ENCODE data around the gene FPR2. TPM values are rescaled to one million over a fixed set of nuclear protein-coding genes. Genes with fewer than 3 reads are reported as not detected.

Gene FPR2
- total and polyA plus RNA-seq, 4 donors = 0.15 to 4.1 (median 2.4) TPM

DNA sequence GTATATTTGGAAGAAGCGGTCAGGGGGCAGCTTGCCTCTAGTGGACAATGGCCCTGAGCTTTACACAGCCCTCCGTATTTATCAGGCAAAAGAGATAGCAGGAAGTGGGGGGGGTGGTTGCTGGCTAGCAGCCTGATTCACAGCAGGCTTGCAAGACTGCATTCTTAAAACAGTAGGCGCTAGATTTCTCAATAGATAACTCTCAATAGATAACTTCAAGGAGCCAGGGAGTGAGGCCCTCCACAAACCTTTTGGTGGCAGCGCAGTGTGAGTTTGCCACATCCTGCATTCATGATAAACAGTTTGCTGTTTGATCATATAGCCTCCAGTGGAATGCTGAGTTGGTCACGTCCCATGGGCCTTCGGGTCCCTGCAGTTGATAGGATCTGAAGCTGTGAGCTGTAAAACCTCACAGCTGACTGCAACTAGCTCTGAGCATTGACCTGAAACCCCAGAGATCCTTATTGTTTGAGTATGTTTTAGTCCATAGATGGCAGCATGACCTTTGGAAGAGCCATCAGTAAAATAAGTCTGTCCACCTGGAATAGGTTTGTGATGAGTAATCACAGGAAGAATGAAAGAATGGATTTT is 46.2 kb downstream of the FPR2 start (continued):
- TF ChIP-seq, protein P1, sequence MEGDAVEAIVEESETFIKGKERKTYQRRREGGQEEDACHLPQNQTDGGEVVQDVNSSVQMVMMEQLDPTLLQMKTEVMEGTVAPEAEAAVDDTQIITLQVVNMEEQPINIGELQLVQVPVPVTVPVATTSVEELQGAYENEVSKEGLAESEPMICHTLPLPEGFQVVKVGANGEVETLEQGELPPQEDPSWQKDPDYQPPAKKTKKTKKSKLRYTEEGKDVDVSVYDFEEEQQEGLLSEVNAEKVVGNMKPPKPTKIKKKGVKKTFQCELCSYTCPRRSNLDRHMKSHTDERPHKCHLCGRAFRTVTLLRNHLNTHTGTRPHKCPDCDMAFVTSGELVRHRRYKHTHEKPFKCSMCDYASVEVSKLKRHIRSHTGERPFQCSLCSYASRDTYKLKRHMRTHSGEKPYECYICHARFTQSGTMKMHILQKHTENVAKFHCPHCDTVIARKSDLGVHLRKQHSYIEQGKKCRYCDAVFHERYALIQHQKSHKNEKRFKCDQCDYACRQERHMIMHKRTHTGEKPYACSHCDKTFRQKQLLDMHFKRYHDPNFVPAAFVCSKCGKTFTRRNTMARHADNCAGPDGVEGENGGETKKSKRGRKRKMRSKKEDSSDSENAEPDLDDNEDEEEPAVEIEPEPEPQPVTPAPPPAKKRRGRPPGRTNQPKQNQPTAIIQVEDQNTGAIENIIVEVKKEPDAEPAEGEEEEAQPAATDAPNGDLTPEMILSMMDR (IDR thresholded peaks at IDR 0.05; ENCODE audit: low read depth, low read length, missing input control) = no peak

- no peak overlapping the region for H3K4me3 ChIP-seq (ENCODE audit: low read depth in 1 of 3, low read length in 3 of 3)
- TF ChIP-seq MAX (IDR thresholded peaks at IDR 0.05) (no peak), RAD21 (IDR thresholded peaks at IDR 0.05) (no peak), RXRA (IDR thresholded peaks at IDR 0.05) (no peak), HNF4A (conservative IDR thresholded peaks at IDR 0.05) (no peak), EGR1 (IDR thresholded peaks at IDR 0.05; ENCODE audit: low read depth in 2 of 2) (no peak), FOXA2 (IDR thresholded peaks at IDR 0.05) (no peak)
- peaks cover 0 to 3% (median 2%) of the 10 kb centered on the region in 4 donors for H3K4me1 ChIP-seq (ENCODE audit: control insufficient read depth in 4 of 4, insufficient read depth in 4 of 4, low read length in 3 of 4)
- peaks cover 5 to 13% (median 7%) of the 10 kb centered on the region in 4 donors for H3K9me3 ChIP-seq (ENCODE audit: control insufficient read depth in 4 of 4, low read length in 3 of 4)
- DNase-seq (ENCODE audit: low spot score) = no peak
- H3K36me3 ChIP-seq (ENCODE audit: control insufficient read depth in 4 of 4, insufficient read depth in 3 of 4, low read depth in 1 of 4, low read length in 3 of 4) = no peaks in the 10 kb centered on the region
- no peak overlapping the region for H3K9ac ChIP-seq (ENCODE audit: low read depth in 1 of 2, low read length in 2 of 2)
- WGBS = 74% methylated on average over 2 of the region's 2 CpGs
- no peak overlapping the region for H3K27ac ChIP-seq (ENCODE audit: low read depth in 1 of 2, low read length in 2 of 2)
- no peaks in the 10 kb centered on the region for H3K27me3 ChIP-seq (ENCODE audit: control insufficient read depth in 4 of 4, insufficient read depth in 4 of 4, low read length in 3 of 4)
These were observed 46.9 kb downstream of the FPR2 start for GRCh38 chr19:51807925-51808324.

GRCh38 chr19:51808333-51808986 is 47.5 kb downstream of the FPR2 start:
- Histone ChIP-seq H3K36me3 (ENCODE audit: control insufficient read depth in 4 of 4, insufficient read depth in 3 of 4, low read depth in 1 of 4, low read length in 3 of 4) (no peaks in the 10 kb centered on the region), H3K27me3 (ENCODE audit: control insufficient read depth in 4 of 4, insufficient read depth in 4 of 4, low read length in 3 of 4) (no peaks in the 10 kb centered on the region), H3K27ac (ENCODE audit: low read depth in 1 of 2, low read length in 2 of 2) (no peak overlapping the region), H3K9me3 (ENCODE audit: control insufficient read depth in 4 of 4, low read length in 3 of 4) (peaks cover 5 to 10% (median 8%) of the 10 kb centered on the region in 4 donors), H3K4me3 (ENCODE audit: low read depth in 1 of 3, low read length in 3 of 3) (no peak overlapping the region), H3K4me1 (ENCODE audit: control insufficient read depth in 4 of 4, insufficient read depth in 4 of 4, low read length in 3 of 4) (peaks cover 0 to 3% (median 2%) of the 10 kb centered on the region in 4 donors), H3K9ac (ENCODE audit: low read depth in 1 of 2, low read length in 2 of 2) (no peak overlapping the region)
- TF ChIP-seq YY1 (IDR thresholded peaks at IDR 0.05) (no peak), RAD21 (IDR thresholded peaks at IDR 0.05) (peak; percentile 34 to 42)
- 70% methylated on average over 8 of the region's 8 CpGs for WGBS
- DNase-seq (ENCODE audit: low spot score) = no peak

DNA sequence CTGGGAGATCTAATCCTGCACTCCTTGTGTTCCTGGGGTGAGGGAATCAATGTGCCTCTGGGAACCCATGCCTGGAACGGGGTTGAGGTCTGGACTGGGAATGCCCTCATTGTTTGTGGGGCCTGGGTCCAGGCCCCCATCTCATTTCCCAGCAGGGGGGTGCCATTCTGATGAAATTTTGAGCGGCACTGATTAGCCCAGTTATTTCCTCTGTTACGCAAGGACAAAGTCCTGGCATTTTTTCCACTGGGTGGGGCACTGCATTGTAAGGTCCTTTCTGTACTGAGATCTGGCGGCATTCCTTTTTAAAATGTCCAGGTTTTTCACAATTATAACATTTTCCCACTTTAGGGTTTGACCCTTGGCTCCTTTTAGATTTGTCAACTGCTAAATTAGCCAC is 48.8 kb downstream of the FPR2 start:
- no peak for DNase-seq (ENCODE audit: low spot score)
- TF ChIP-seq HNF4A (conservative IDR thresholded peaks at IDR 0.05) (no peak), HNF4G (IDR thresholded peaks at IDR 0.05) (no peak), RAD21 (IDR thresholded peaks at IDR 0.05) (no peak), RXRA (IDR thresholded peaks at IDR 0.05) (no peak), FOXA2 (IDR thresholded peaks at IDR 0.05) (no peak), REST (IDR thresholded peaks at IDR 0.05) (no peak), ZBTB33 (IDR thresholded peaks at IDR 0.05) (no peak), ATF3 (IDR thresholded peaks at IDR 0.05) (no peak)
- 70% methylated on average over 4 of the region's 4 CpGs for WGBS
- no peak overlapping the region for H3K27ac ChIP-seq (ENCODE audit: low read depth in 1 of 2, low read length in 2 of 2)
- no peak overlapping the region for H3K9ac ChIP-seq (ENCODE audit: low read depth in 1 of 2, low read length in 2 of 2)
- peaks cover 4 to 18% (median 9%) of the 10 kb centered on the region in 4 donors for H3K9me3 ChIP-seq (ENCODE audit: control insufficient read depth in 4 of 4, low read length in 3 of 4)
- H3K36me3 ChIP-seq (ENCODE audit: control insufficient read depth in 4 of 4, insufficient read depth in 3 of 4, low read depth in 1 of 4, low read length in 3 of 4) = no peaks in the 10 kb centered on the region
- no peak overlapping the region for H3K4me3 ChIP-seq (ENCODE audit: low read depth in 1 of 3, low read length in 3 of 3)
- H3K27me3 ChIP-seq (ENCODE audit: control insufficient read depth in 4 of 4, insufficient read depth in 4 of 4, low read length in 3 of 4) = no peaks in the 10 kb centered on the region
- H3K4me1 ChIP-seq (ENCODE audit: control insufficient read depth in 4 of 4, insufficient read depth in 4 of 4, low read length in 3 of 4) = peaks cover 0 to 3% (median 2%) of the 10 kb centered on the region in 4 donors
